ENCODE results near the gene RDH5. TPM values are rescaled to one million over a fixed set of nuclear protein-coding genes. Genes with fewer than 3 reads are reported as not detected.
A peak's percentile ranks its signal among the peaks of the same experiment; 100 is the strongest.

RDH5 gene
- total RNA-seq, 4 donors from 2014 or later: 13.8 to 23.0 (median 17.2) TPM

- DNase-seq (ENCODE audit: extremely low spot score): no peak
- Histone ChIP-seq H3K4me1 (peaks cover 0 to 16% (median 6%) of the 10 kb centered on the region in 4 donors), H3K27me3 (no peaks in the 10 kb centered on the region), H3K27ac (replicated peaks in 1 of 4) (no peak overlapping the region), H3K4me3 (no peak overlapping the region), H3K9me3 (no peaks in the 10 kb centered on the region), H3K36me3 (peaks cover 53 to 82% (median 78%) of the 10 kb centered on the region in 4 donors)
- TF ChIP-seq POLR2A (IDR thresholded peaks at IDR 0.05; ENCODE audit: low read depth): no peak
- TF ChIP-seq CTCF (IDR thresholded peaks at IDR 0.05): no peak
- TF ChIP-seq POLR2AphosphoS5 (IDR thresholded peaks at IDR 0.05): no peak
- TF ChIP-seq EP300 (IDR thresholded peaks at IDR 0.05): no peak
- intact Hi-C loops (cut with DNase I): no loop called here
- 89% methylated on average over 1 of the region's 4 CpGs for WGBS
Measured at GRCh38 chr12:55694651-55695050, 25.5 kb upstream of the RDH5 start.

- intact Hi-C loops (cut with DNase I): no loop called here
- no peak for DNase-seq (ENCODE audit: extremely low spot score)
- 82% methylated on average over 7 of the region's 7 CpGs for WGBS
Measured at GRCh38 chr12:55695349-55695748, 24.8 kb upstream of the RDH5 start.

GRCh38 chr12:55696141-55696540 lies 24.1 kb upstream of the RDH5 start:
- Histone ChIP-seq H3K9me3 (no peaks in the 10 kb centered on the region), H3K4me1 (peaks cover 13 to 31% (median 21%) of the 10 kb centered on the region in 4 donors), H3K27me3 (no peaks in the 10 kb centered on the region), H3K36me3 (peaks cover 53 to 96% (median 85%) of the 10 kb centered on the region in 4 donors), H3K27ac (replicated peaks in 1 of 4) (peak overlapping the region in 2 of 4 donors; percentile 31 to 33), H3K4me3 (no peak overlapping the region)
- intact Hi-C loops (cut with DNase I): no loop called here
- 84% methylated on average over 6 of the region's 6 CpGs for WGBS
- TF ChIP-seq POLR2A (IDR thresholded peaks at IDR 0.05; ENCODE audit: low read depth) (no peak), POLR2AphosphoS5 (IDR thresholded peaks at IDR 0.05) (no peak), CTCF (IDR thresholded peaks at IDR 0.05) (no peak), EP300 (IDR thresholded peaks at IDR 0.05) (no peak)
- no peak for DNase-seq (ENCODE audit: extremely low spot score)

More at GRCh38 chr12:55695349-55695748, 24.8 kb upstream of the RDH5 start:
- peak overlapping the region in 1 of 4 donors; percentile 23 for H3K27ac ChIP-seq (replicated peaks in 1 of 4)
- peaks cover 5 to 23% (median 13%) of the 10 kb centered on the region in 4 donors for H3K4me1 ChIP-seq
- H3K9me3 ChIP-seq: no peaks in the 10 kb centered on the region
- H3K36me3 ChIP-seq: peaks cover 53 to 88% (median 81%) of the 10 kb centered on the region in 4 donors
- TF ChIP-seq CTCF (IDR thresholded peaks at IDR 0.05): no peak
- TF ChIP-seq EP300 (IDR thresholded peaks at IDR 0.05): no peak
- TF ChIP-seq POLR2AphosphoS5 (IDR thresholded peaks at IDR 0.05): no peak
- TF ChIP-seq POLR2A (IDR thresholded peaks at IDR 0.05; ENCODE audit: low read depth): no peak
- H3K4me3 ChIP-seq: no peak overlapping the region
- H3K27me3 ChIP-seq: no peaks in the 10 kb centered on the region

- Histone ChIP-seq H3K4me3 (no peak overlapping the region), H3K27me3 (no peaks in the 10 kb centered on the region), H3K27ac (replicated peaks in 1 of 4) (peak overlapping the region in 2 of 4 donors; percentile 3 to 33), H3K36me3 (peaks cover 52 to 97% (median 81%) of the 10 kb centered on the region in 4 donors), H3K9me3 (no peaks in the 10 kb centered on the region), H3K4me1 (peaks cover 21 to 39% (median 29%) of the 10 kb centered on the region in 4 donors)
- intact Hi-C loops (cut with DNase I): no loop called here
- WGBS: 78% methylated on average over 11 of the region's 19 CpGs
- no peak for TF ChIP-seq EP300 (IDR thresholded peaks at IDR 0.05)
- TF ChIP-seq POLR2AphosphoS5 (IDR thresholded peaks at IDR 0.05): no peak
- TF ChIP-seq CTCF (IDR thresholded peaks at IDR 0.05): no peak
- TF ChIP-seq POLR2A (IDR thresholded peaks at IDR 0.05; ENCODE audit: low read depth): no peak
- DNase-seq (ENCODE audit: extremely low spot score): no peak
Measured at GRCh38 chr12:55696796-55697462, 23.3 kb upstream of the RDH5 start.
